HepG2 (cell line): ENCODE measurements around the gene LITAF. TPM values are rescaled to one million over a fixed set of nuclear protein-coding genes. Genes with fewer than 3 reads are reported as not detected.

ENCODE experiments used
- HNF4G ChIP-seq, 2 experiments: sonication (generic) in 1 of 2; formaldehyde crosslinking in 1 of 2; IDR thresholded peaks; 2 replicates each; pipeline versions ENCODE4 v1.4.0 to v1.6.1; 2011 to 2020; ENCODE audit warnings: borderline replicate concordance in 2 of 2, low read depth in 2 of 2, mild to moderate bottlenecking in 2 of 2, low read length in 1 of 2, missing genetic modification reagents in 1 of 2, moderate library complexity in 1 of 2
- MIXL1 ChIP-seq: IDR thresholded peaks from 2 replicates; pipeline ENCODE4 v1.6.1; 2016
- RNF219 ChIP-seq: sonication (generic); formaldehyde crosslinking; IDR thresholded peaks from 2 replicates; pipeline ENCODE4 v1.5.0; 2020; ENCODE audit warnings: mild to moderate bottlenecking, missing genetic modification reagents
- ZNF598 ChIP-seq: sonication (generic); formaldehyde crosslinking; IDR thresholded peaks from 2 replicates; pipeline ENCODE4 v1.5.1; 2020; ENCODE audit warnings: mild to moderate bottlenecking, missing genetic modification reagents, borderline replicate concordance
- polyA plus RNA-seq, 8 experiments: library from polyadenylated mRNA; depleted of rRNA in 3 of 8; stranded (reverse) in 7 of 8; unstranded in 1 of 8; fragments of >200 nt; fragmentation: Illumina TruSeq in 4 of 8; extraction: Trizol in 4 of 8; gene quantifications; 2 replicates each; pipeline versions ENCODE4 v1.2.1 to v1.2.3, GENCODE V29; 2011 to 2016; ENCODE audit warnings: low read depth in 4 of 8, missing spikeins in 1 of 8, mixed read lengths in 1 of 8; ENCODE audit not compliant: insufficient read depth in 1 of 8
- total RNA-seq, 5 experiments: library from RNA; depleted of rRNA; stranded (reverse); fragments of >200 nt; fragmentation: Illumina TruSeq; extraction: Trizol; gene quantifications; 2 replicates each; pipeline ENCODE4 v1.2.3, GENCODE V29; 2016; ENCODE audit warnings: low read depth in 1 of 5
- TF ChIP-seq, protein P1 (sequence below): sonication (generic); formaldehyde crosslinking; IDR thresholded peaks from 2 replicates; pipeline ENCODE4 v1.8.0; 2022; ENCODE audit warnings: missing genetic modification reagents, mild to moderate bottlenecking, borderline replicate concordance
- TF ChIP-seq, protein P2 (sequence below): sonication (generic); formaldehyde crosslinking; IDR thresholded peaks from 2 replicates; pipeline ENCODE4 v1.4.0; 2020; ENCODE audit warnings: mild to moderate bottlenecking, missing genetic modification reagents
- TF ChIP-seq, protein P3 (sequence below): sonication (generic); formaldehyde crosslinking; IDR thresholded peaks from 2 replicates; pipeline ENCODE4 v1.5.0; 2020; ENCODE audit warnings: mild to moderate bottlenecking, missing genetic modification reagents

The LITAF gene
- total and polyA plus RNA-seq, 2 of the 13 experiments (the other 11 are each of a cell fraction or from before 2014, with no cell fraction given) = 80.1 to 141 TPM

GRCh38 chr16:11632455-11632939 lies 45.8 kb upstream of the LITAF start (continued):
- TF ChIP-seq RNF219 (CRISPR knock-in tag) (no peak), MIXL1 (CRISPR knock-in tag) (no peak), ZNF598 (no peak), HNF4G (IDR thresholded peaks at IDR 0.05; ENCODE audit: borderline replicate concordance, low read depth, low read length) (peak; percentile 56; the same call in 1 of the 2 replicates), HNF4G (CRISPR knock-in tag; IDR thresholded peaks at IDR 0.05; ENCODE audit: borderline replicate concordance, low read depth) (no peak)
- TF ChIP-seq, protein P1, sequence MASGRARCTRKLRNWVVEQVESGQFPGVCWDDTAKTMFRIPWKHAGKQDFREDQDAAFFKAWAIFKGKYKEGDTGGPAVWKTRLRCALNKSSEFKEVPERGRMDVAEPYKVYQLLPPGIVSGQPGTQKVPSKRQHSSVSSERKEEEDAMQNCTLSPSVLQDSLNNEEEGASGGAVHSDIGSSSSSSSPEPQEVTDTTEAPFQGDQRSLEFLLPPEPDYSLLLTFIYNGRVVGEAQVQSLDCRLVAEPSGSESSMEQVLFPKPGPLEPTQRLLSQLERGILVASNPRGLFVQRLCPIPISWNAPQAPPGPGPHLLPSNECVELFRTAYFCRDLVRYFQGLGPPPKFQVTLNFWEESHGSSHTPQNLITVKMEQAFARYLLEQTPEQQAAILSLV (CRISPR knock-in tag) = no peak
- TF ChIP-seq, protein P2, sequence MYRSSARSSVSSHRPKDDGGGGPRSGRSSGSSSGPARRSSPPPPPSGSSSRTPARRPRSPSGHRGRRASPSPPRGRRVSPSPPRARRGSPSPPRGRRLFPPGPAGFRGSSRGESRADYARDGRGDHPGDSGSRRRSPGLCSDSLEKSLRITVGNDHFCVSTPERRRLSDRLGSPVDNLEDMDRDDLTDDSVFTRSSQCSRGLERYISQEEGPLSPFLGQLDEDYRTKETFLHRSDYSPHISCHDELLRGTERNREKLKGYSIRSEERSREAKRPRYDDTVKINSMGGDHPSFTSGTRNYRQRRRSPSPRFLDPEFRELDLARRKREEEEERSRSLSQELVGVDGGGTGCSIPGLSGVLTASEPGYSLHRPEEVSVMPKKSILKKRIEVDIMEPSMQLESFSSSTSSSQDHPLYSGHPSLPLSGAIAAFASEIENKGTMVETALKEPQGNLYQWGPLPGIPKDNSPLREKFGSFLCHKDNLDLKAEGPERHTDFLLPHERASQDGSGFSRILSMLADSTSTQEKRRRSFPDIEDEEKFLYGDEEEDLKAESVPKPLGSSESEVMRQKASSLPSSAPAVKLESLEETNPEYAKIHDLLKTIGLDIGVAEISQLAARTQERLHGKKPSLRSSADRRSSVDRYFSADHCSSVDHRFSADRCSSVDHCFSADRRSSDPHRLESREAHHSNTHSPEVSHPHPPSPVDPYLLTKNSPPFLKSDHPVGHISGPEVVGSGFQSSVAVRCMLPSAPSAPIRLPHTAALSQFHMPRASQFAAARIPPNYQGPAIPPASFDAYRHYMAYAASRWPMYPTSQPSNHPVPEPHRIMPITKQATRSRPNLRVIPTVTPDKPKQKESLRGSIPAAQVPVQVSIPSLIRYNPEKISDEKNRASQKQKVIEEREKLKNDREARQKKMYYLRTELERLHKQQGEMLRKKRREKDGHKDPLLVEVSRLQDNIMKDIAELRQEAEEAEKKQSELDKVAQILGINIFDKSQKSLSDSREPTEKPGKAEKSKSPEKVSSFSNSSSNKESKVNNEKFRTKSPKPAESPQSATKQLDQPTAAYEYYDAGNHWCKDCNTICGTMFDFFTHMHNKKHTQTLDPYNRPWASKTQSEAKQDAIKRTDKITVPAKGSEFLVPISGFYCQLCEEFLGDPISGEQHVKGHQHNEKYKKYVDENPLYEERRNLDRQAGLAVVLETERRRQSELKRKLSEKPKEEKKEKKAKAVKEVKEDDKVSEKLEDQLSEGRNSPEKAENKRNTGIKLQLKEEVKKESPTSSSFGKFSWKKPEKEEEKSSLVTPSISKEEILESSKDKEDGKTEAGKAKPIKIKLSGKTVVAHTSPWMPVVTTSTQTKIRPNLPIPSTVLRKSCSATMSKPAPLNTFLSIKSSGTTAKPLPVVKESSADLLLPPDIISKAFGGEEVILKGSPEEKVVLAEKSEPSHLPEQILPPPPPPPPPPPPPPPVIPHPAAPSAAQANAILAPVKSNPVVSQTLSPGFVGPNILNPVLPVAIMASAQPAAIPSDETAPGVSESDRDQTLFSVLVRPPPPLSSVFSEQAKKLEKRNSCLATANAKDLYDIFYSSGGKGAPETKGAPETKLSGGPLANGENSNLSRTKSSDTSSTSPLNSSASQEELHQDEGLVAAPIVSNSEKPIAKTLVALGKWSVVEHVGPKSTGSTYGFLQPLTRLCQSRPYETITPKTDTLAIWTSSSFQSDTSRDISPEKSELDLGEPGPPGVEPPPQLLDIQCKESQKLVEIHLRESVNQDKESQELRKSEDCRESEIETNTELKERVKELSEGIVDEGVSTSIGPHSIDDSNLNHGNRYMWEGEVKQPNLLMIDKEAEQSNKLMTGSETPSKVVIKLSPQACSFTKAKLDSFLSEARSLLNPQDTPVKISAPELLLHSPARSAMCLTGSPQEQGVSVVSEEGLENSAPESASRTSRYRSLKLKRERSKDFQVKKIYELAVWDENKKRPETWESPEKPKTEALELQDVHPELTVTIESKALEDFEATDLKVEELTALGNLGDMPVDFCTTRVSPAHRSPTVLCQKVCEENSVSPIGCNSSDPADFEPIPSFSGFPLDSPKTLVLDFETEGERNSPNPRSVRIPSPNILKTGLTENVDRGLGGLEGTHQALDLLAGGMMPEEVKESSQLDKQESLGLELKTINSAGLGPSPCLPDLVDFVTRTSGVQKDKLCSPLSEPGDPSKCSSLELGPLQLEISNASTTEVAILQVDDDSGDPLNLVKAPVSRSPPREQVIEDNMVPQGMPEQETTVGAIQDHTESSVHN (CRISPR knock-in tag) = no peak
- TF ChIP-seq, protein P3, sequence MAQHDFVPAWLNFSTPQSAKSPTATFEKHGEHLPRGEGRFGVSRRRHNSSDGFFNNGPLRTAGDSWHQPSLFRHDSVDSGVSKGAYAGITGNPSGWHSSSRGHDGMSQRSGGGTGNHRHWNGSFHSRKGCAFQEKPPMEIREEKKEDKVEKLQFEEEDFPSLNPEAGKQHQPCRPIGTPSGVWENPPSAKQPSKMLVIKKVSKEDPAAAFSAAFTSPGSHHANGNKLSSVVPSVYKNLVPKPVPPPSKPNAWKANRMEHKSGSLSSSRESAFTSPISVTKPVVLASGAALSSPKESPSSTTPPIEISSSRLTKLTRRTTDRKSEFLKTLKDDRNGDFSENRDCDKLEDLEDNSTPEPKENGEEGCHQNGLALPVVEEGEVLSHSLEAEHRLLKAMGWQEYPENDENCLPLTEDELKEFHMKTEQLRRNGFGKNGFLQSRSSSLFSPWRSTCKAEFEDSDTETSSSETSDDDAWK (CRISPR knock-in tag) = no peak
